Liver (tissue), 9 donors: ENCODE measurements around the gene TEX44. TPM values are rescaled to one million over a fixed set of nuclear protein-coding genes. Genes with fewer than 3 reads are reported as not detected.

Experiments
- DNase-seq: peaks from one replicate; pipeline ENCODE4 v3.0.0-alpha.2; 2017; ENCODE audit warnings: low spot score
- H3K27ac ChIP-seq, 2 donors: one replicate each; pipeline ENCODE4 v1.7.0; 2013; ENCODE audit warnings: inconsistent platforms in 2 of 2, low read length in 2 of 2, control low read depth in 1 of 2, low read depth in 1 of 2, mild to moderate bottlenecking in 1 of 2
- H3K27me3 ChIP-seq, 4 donors: one replicate each; pipeline versions ENCODE4 v1.6.1 to v1.7.0; 2013; ENCODE audit warnings: low read length in 3 of 4, inconsistent platforms in 1 of 4, mild to moderate bottlenecking in 1 of 4, moderate library complexity in 1 of 4; ENCODE audit not compliant: control insufficient read depth in 4 of 4, insufficient read depth in 4 of 4
- H3K36me3 ChIP-seq, 4 donors: one replicate each; pipeline versions ENCODE4 v1.6.1 to v1.7.0; 2013; ENCODE audit warnings: low read length in 3 of 4, mild to moderate bottlenecking in 3 of 4, low read depth in 1 of 4, moderate library complexity in 1 of 4; ENCODE audit not compliant: control insufficient read depth in 4 of 4, insufficient read depth in 3 of 4
- H3K4me1 ChIP-seq, 4 donors: one replicate each; pipeline versions ENCODE4 v1.6.1 to v1.7.0; 2013; ENCODE audit warnings: low read length in 3 of 4, mild to moderate bottlenecking in 3 of 4, moderate library complexity in 1 of 4; ENCODE audit not compliant: control insufficient read depth in 4 of 4, insufficient read depth in 4 of 4
- H3K4me3 ChIP-seq, 3 donors: one replicate each; pipeline versions ENCODE4 v1.6.1 to v1.7.0; 2013; ENCODE audit warnings: low read length in 3 of 3, control low read depth in 1 of 3, low read depth in 1 of 3, mild to moderate bottlenecking in 1 of 3
- H3K9ac ChIP-seq, 2 donors: one replicate each; pipeline ENCODE4 v1.7.0; 2013; ENCODE audit warnings: low read length in 2 of 2, mild to moderate bottlenecking in 2 of 2, moderate library complexity in 2 of 2, control low read depth in 1 of 2, low read depth in 1 of 2
- H3K9me3 ChIP-seq, 4 donors: one replicate each; pipeline versions ENCODE4 v1.6.1 to v1.7.0; 2013; ENCODE audit warnings: low read length in 3 of 4; ENCODE audit not compliant: control insufficient read depth in 4 of 4
- EGR1 ChIP-seq, 2 donors: IDR thresholded peaks; 2 replicates each; pipeline ENCODE4 v1.6.1; 2016 to 2018; ENCODE audit warnings: antibody characterized with exemption in 2 of 2, low read depth in 2 of 2
- FOXA1 ChIP-seq: IDR thresholded peaks from 2 replicates; pipeline ENCODE4 v1.6.1; 2016; ENCODE audit warnings: antibody characterized with exemption
- FOXA2 ChIP-seq: IDR thresholded peaks from 2 replicates; pipeline ENCODE4 v1.6.1; 2016; ENCODE audit warnings: antibody characterized with exemption
- GABPA ChIP-seq, 2 donors: IDR thresholded peaks in 1 of 2; conservative IDR thresholded peaks in 1 of 2; 2 replicates each; pipeline ENCODE4 v1.6.1; 2016; ENCODE audit warnings: antibody characterized with exemption in 2 of 2, mild to moderate bottlenecking in 1 of 2, moderate library complexity in 1 of 2
- HNF4A ChIP-seq, 2 donors: conservative IDR thresholded peaks; 2 replicates each; pipeline ENCODE4 v1.6.1; 2016; ENCODE audit warnings: antibody characterized with exemption in 2 of 2, mild to moderate bottlenecking in 2 of 2
- HNF4G ChIP-seq: IDR thresholded peaks from 2 replicates; pipeline ENCODE4 v1.6.1; 2016; ENCODE audit warnings: antibody characterized with exemption
- JUND ChIP-seq, 2 donors: IDR thresholded peaks; 2 replicates each; pipeline ENCODE4 v1.6.1; 2016; ENCODE audit warnings: antibody characterized with exemption in 2 of 2
- NR2F2 ChIP-seq: IDR thresholded peaks from 2 replicates; pipeline ENCODE4 v1.6.1; 2016; ENCODE audit warnings: antibody characterized with exemption
- RAD21 ChIP-seq, 2 donors: IDR thresholded peaks; 2 replicates each; pipeline ENCODE4 v1.6.1; 2016; ENCODE audit warnings: antibody characterized with exemption in 2 of 2, mild to moderate bottlenecking in 2 of 2
- RXRA ChIP-seq, 2 donors: IDR thresholded peaks; 2 replicates each; pipeline ENCODE4 v1.6.1; 2017 to 2018; ENCODE audit warnings: antibody characterized with exemption in 2 of 2, mild to moderate bottlenecking in 1 of 2
- SP1 ChIP-seq: IDR thresholded peaks from 2 replicates; pipeline ENCODE4 v1.6.1; 2018; ENCODE audit warnings: antibody characterized with exemption, mild to moderate bottlenecking
- TAF1 ChIP-seq: conservative IDR thresholded peaks from 2 replicates; pipeline ENCODE4 v1.6.1; 2016; ENCODE audit warnings: antibody characterized with exemption, mild to moderate bottlenecking
- YY1 ChIP-seq: IDR thresholded peaks from 2 replicates; pipeline ENCODE4 v1.6.1; 2016; ENCODE audit warnings: antibody characterized with exemption, mild to moderate bottlenecking
- whole genome bisulfite sequencing: extraction: QIAGEN DNeasy Blood & Tissue Kit; methylation state at CpG from one replicate; pipeline ENCODE4 v1.1.7; 2013; 5-methylcytosine and 5-hydroxymethylcytosine counted together
- polyA plus RNA-seq, 2 donors: library from polyadenylated mRNA; stranded (reverse) in 1 of 2; unstranded in 1 of 2; fragments of 200-250 nt in 1 of 2; fragments of >200 nt in 1 of 2; fragmentation: Nextera tagmentation in 1 of 2; extraction: Ambion mirVana in 1 of 2; gene quantifications; one replicate each; pipeline versions ENCODE4 v1.2.1 to v1.2.3, GENCODE V29; 2013 to 2015
- total RNA-seq, 2 donors: library from RNA; depleted of rRNA; stranded (reverse); fragments of >200 nt; gene quantifications; one replicate each; pipeline ENCODE4 v1.2.3, GENCODE V29; 2014
- TF ChIP-seq, protein P1 (sequence below): IDR thresholded peaks from 2 replicates; pipeline ENCODE4 v1.6.1; 2016; ENCODE audit warnings: antibody characterized with exemption
- TF ChIP-seq, protein P2 (sequence below): fragments of 150-350 bp; IDR thresholded peaks from 2 replicates; pipeline ENCODE4 v1.5.1; 2017; ENCODE audit warnings: improper control_type of control experiment, low read depth, low read length; ENCODE audit not compliant: missing input control
- TF ChIP-seq, protein P3 (sequence below): IDR thresholded peaks from 2 replicates; pipeline ENCODE4 v1.6.1; 2016; ENCODE audit warnings: antibody characterized with exemption, mild to moderate bottlenecking
- TF ChIP-seq, protein P4 (sequence below): IDR thresholded peaks from 2 replicates; pipeline ENCODE4 v1.6.1; 2016; ENCODE audit warnings: antibody characterized with exemption
- TF ChIP-seq, protein P5 (sequence below): IDR thresholded peaks from 2 replicates; pipeline ENCODE4 v1.6.1; 2016; ENCODE audit warnings: antibody characterized with exemption
- donor health status: healthy.
- donor health status: healthy.
- donor health status: healthy.
- donor health status: healthy.
- donor health status: healthy.

The TEX44 gene
- total and polyA plus RNA-seq, 4 donors = not detected

DNA sequence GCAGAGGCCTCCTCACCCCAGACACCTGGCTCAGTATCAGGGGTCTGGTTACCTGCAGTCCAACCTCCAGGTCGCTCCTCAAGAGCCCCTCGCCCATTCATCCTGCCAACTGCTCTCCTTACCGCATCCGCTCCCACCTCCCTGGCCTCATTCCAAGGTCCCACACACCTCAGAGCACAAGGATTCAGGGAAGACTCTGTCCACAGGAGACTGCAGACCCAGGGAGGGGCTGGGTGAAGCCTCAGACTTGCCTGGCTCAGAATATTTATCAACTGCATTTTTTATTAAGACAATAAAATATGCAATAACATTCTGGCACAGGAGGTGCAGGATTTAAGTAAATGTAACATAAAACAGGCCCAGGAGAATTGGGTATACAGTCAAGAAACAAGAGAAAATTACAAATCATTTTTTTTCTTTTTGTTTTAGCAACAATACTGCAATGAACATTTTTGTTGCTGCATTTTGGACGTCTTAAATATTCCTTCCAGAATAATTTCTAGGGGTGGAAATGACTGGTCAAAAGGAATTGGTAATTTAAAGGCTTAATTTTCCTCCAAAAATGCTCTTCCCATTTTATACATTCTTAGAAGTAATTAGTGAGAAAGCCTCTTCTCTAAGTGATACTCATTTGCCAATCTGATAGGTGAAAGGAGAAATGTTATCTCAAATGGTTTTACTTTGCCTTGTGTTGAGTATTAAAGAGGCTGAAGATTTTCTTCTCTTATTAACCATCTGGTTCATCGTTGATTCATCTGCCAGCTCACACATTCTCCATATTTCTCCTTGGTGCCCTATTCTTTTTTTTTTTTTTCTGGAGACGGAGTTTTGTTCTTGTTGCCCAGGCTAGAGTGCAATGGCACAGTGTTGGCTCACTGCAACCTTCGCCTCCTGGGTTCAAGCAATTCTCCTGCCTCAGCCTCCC lies 42.5 kb downstream of the TEX44 start:
- no peak overlapping the region for H3K4me3 ChIP-seq
- H3K9me3 ChIP-seq = no peaks in the 10 kb centered on the region
- H3K9ac ChIP-seq = no peak overlapping the region
- no peak for DNase-seq
- TF ChIP-seq, protein P1, sequence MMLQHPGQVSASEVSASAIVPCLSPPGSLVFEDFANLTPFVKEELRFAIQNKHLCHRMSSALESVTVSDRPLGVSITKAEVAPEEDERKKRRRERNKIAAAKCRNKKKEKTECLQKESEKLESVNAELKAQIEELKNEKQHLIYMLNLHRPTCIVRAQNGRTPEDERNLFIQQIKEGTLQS = no peak
- TF ChIP-seq FOXA2 = no peak
- no peak for TF ChIP-seq RAD21 (IDR thresholded peaks at IDR 0.05)
- no peak for TF ChIP-seq JUND (IDR thresholded peaks at IDR 0.05)
- TF ChIP-seq, protein P2, sequence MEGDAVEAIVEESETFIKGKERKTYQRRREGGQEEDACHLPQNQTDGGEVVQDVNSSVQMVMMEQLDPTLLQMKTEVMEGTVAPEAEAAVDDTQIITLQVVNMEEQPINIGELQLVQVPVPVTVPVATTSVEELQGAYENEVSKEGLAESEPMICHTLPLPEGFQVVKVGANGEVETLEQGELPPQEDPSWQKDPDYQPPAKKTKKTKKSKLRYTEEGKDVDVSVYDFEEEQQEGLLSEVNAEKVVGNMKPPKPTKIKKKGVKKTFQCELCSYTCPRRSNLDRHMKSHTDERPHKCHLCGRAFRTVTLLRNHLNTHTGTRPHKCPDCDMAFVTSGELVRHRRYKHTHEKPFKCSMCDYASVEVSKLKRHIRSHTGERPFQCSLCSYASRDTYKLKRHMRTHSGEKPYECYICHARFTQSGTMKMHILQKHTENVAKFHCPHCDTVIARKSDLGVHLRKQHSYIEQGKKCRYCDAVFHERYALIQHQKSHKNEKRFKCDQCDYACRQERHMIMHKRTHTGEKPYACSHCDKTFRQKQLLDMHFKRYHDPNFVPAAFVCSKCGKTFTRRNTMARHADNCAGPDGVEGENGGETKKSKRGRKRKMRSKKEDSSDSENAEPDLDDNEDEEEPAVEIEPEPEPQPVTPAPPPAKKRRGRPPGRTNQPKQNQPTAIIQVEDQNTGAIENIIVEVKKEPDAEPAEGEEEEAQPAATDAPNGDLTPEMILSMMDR = no peak
- TF ChIP-seq, protein P3, sequence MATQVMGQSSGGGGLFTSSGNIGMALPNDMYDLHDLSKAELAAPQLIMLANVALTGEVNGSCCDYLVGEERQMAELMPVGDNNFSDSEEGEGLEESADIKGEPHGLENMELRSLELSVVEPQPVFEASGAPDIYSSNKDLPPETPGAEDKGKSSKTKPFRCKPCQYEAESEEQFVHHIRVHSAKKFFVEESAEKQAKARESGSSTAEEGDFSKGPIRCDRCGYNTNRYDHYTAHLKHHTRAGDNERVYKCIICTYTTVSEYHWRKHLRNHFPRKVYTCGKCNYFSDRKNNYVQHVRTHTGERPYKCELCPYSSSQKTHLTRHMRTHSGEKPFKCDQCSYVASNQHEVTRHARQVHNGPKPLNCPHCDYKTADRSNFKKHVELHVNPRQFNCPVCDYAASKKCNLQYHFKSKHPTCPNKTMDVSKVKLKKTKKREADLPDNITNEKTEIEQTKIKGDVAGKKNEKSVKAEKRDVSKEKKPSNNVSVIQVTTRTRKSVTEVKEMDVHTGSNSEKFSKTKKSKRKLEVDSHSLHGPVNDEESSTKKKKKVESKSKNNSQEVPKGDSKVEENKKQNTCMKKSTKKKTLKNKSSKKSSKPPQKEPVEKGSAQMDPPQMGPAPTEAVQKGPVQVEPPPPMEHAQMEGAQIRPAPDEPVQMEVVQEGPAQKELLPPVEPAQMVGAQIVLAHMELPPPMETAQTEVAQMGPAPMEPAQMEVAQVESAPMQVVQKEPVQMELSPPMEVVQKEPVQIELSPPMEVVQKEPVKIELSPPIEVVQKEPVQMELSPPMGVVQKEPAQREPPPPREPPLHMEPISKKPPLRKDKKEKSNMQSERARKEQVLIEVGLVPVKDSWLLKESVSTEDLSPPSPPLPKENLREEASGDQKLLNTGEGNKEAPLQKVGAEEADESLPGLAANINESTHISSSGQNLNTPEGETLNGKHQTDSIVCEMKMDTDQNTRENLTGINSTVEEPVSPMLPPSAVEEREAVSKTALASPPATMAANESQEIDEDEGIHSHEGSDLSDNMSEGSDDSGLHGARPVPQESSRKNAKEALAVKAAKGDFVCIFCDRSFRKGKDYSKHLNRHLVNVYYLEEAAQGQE = no peak
- no peak for TF ChIP-seq FOXA1
- TF ChIP-seq GABPA (IDR thresholded peaks at IDR 0.05 in 1 of 2, conservative IDR thresholded peaks at IDR 0.05 in 1 of 2) = no peak
- TF ChIP-seq HNF4G = no peak
- TF ChIP-seq SP1 = no peak
- no peak for TF ChIP-seq NR2F2
- no peak for TF ChIP-seq YY1
- TF ChIP-seq, protein P4, sequence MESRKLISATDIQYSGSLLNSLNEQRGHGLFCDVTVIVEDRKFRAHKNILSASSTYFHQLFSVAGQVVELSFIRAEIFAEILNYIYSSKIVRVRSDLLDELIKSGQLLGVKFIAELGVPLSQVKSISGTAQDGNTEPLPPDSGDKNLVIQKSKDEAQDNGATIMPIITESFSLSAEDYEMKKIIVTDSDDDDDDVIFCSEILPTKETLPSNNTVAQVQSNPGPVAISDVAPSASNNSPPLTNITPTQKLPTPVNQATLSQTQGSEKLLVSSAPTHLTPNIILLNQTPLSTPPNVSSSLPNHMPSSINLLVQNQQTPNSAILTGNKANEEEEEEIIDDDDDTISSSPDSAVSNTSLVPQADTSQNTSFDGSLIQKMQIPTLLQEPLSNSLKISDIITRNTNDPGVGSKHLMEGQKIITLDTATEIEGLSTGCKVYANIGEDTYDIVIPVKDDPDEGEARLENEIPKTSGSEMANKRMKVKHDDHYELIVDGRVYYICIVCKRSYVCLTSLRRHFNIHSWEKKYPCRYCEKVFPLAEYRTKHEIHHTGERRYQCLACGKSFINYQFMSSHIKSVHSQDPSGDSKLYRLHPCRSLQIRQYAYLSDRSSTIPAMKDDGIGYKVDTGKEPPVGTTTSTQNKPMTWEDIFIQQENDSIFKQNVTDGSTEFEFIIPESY = no peak
- TF ChIP-seq, protein P5, sequence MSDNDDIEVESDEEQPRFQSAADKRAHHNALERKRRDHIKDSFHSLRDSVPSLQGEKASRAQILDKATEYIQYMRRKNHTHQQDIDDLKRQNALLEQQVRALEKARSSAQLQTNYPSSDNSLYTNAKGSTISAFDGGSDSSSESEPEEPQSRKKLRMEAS = no peak
- no peak for TF ChIP-seq RXRA (IDR thresholded peaks at IDR 0.05)
- no peak for TF ChIP-seq HNF4A (conservative IDR thresholded peaks at IDR 0.05)
- TF ChIP-seq TAF1 = no peak
- TF ChIP-seq EGR1 (IDR thresholded peaks at IDR 0.05; ENCODE audit: low read depth in 2 of 2) = no peak
- WGBS = 92% methylated on average over 8 of the region's 8 CpGs
- H3K27me3 ChIP-seq = no peaks in the 10 kb centered on the region
- peaks cover 0 to 4% (median 0%) of the 10 kb centered on the region in 4 donors for H3K4me1 ChIP-seq
- H3K36me3 ChIP-seq = no peaks in the 10 kb centered on the region
- H3K27ac ChIP-seq = no peak overlapping the region
